K562 (cell line): ENCODE measurements around the gene C16orf86. TPM values are rescaled to one million over a fixed set of nuclear protein-coding genes. Genes with fewer than 3 reads are reported as not detected.

Experiments used
- BRCA1 ChIP-seq, 2 experiments: fragments of 450-650 bp in 1 of 2; sonication (generic) in 1 of 2; formaldehyde crosslinking in 1 of 2; IDR thresholded peaks; 2 replicates each; pipeline versions ENCODE4 v1.5.0 to v1.6.1; 2017 to 2020; ENCODE audit warnings: mild to moderate bottlenecking in 1 of 2, missing genetic modification reagents in 1 of 2
- MIER1 ChIP-seq: fragments of 450-650 bp; IDR thresholded peaks from 2 replicates; pipeline ENCODE4 v1.6.1; 2016; ENCODE audit warnings: antibody characterized with exemption, mild to moderate bottlenecking, low read depth
- NR3C1 ChIP-seq: sonication (generic); formaldehyde crosslinking; IDR thresholded peaks from 2 replicates; pipeline ENCODE4 v1.8.1; 2022; ENCODE audit warnings: missing genetic modification reagents
- RHOXF2B ChIP-seq: fragments of 250-450 bp; sonication (Bioruptor Pico); conservative IDR thresholded peaks from 2 replicates; pipeline ENCODE4 v1.5.1; 2021
- TEAD1 ChIP-seq, 2 experiments: fragments of 450-650 bp in 1 of 2; sonication (generic) in 1 of 2; formaldehyde crosslinking; IDR thresholded peaks; 2 replicates each; pipeline versions ENCODE4 v1.4.0 to v1.8.0; 2020 to 2022; ENCODE audit warnings: mild to moderate bottlenecking in 2 of 2, missing genetic modification reagents in 1 of 2
- USF1 ChIP-seq: sonication (generic); formaldehyde crosslinking; IDR thresholded peaks from 2 replicates; pipeline ENCODE4 v1.9.0; 2022; ENCODE audit warnings: mild to moderate bottlenecking, missing genetic modification reagents
- ZBTB33 ChIP-seq: sonication (generic); formaldehyde crosslinking; IDR thresholded peaks from 2 replicates; pipeline ENCODE4 v1.8.1; 2023; ENCODE audit warnings: mild to moderate bottlenecking, missing genetic modification reagents
- ZBTB7A ChIP-seq: IDR thresholded peaks from 2 replicates; pipeline ENCODE4 v1.6.1; 2011; ENCODE audit warnings: low read depth, mild to moderate bottlenecking, low read length, moderate library complexity, borderline replicate concordance; ENCODE audit not compliant: control insufficient read depth
- ZNF384 ChIP-seq: IDR thresholded peaks from 2 replicates; pipeline ENCODE4 v1.6.1; 2012; ENCODE audit warnings: low read depth, low read length, improper control_type of control experiment
- polyA plus RNA-seq, 8 experiments: library from polyadenylated mRNA; depleted of rRNA in 4 of 8; stranded (reverse) in 5 of 8; unstranded in 3 of 8; fragments of >200 nt; fragmentation: Nextera tagmentation in 2 of 8; fragmentation: Illumina TruSeq in 1 of 8; extraction: Ambion mirVana in 2 of 8; extraction: Trizol in 1 of 8; gene quantifications; 2 replicates each; pipeline versions ENCODE4 v1.2.1 to v1.2.3, GENCODE V29; 2011 to 2014; ENCODE audit warnings: inconsistent platforms in 1 of 8, missing spikeins in 1 of 8
- total RNA-seq, 7 experiments: library from RNA; depleted of rRNA in 6 of 7; stranded (reverse); fragments of >200 nt in 6 of 7; fragmentation: Illumina TruSeq in 2 of 7; extraction: Trizol in 2 of 7; gene quantifications; 2 replicates each; pipeline versions ENCODE4 v1.2.1 to v1.2.3, GENCODE V29; 2011 to 2021; ENCODE audit warnings: low replicate concordance in 1 of 7

Gene C16orf86
- total and polyA plus RNA-seq, 9 of the 15 experiments (the other 6 are each of a cell fraction or from before 2014, with no cell fraction given) = 0.13 to 1.2 (median 0.27) TPM; not detected in 3

GRCh38 chr16:67661101-67661761 lies 5.4 kb upstream of the C16orf86 start (continued):
- peak; percentile 20; the same call in 1 of the 2 replicates for TF ChIP-seq USF1 (CRISPR knock-in tag)
- TF ChIP-seq RHOXF2B (CRISPR knock-in tag) = no peak
- TF ChIP-seq ZBTB7A = peak; percentile 8; the same call in 1 of the 2 replicates
- TF ChIP-seq NR3C1 (CRISPR knock-in tag) = no peak
- no peak for TF ChIP-seq BRCA1 (IDR thresholded peaks at IDR 0.05)
- TF ChIP-seq BRCA1 (CRISPR knock-in tag; IDR thresholded peaks at IDR 0.05) = no peak
- TF ChIP-seq ZNF384 = no peak
- TF ChIP-seq TEAD1 (CRISPR knock-in tag; IDR thresholded peaks at IDR 0.05) = 0 out of 4 replicates have a peak, but pooled peaks of 1 of the 2 experiments have one; percentile 63
- TF ChIP-seq MIER1 = peak; percentile 69
- peak; percentile 92 for TF ChIP-seq ZBTB33 (CRISPR knock-in tag)
- TF ChIP-seq, all 486 proteins: peak for 8
